PFSK-1 (cell line): ENCODE measurements around the gene ORM1.

Source experiments
- POLR2AphosphoS5 ChIP-seq: IDR thresholded peaks from 2 replicates; pipeline ENCODE4 v1.6.1; 2012; ENCODE audit warnings: low read depth, mild to moderate bottlenecking, control low read depth, low read length, moderate library complexity
- SIN3A ChIP-seq: IDR thresholded peaks from 2 replicates; pipeline ENCODE4 v1.6.1; 2012; ENCODE audit warnings: mild to moderate bottlenecking, low read length, moderate library complexity, borderline replicate concordance; ENCODE audit not compliant: insufficient read depth

DNA sequence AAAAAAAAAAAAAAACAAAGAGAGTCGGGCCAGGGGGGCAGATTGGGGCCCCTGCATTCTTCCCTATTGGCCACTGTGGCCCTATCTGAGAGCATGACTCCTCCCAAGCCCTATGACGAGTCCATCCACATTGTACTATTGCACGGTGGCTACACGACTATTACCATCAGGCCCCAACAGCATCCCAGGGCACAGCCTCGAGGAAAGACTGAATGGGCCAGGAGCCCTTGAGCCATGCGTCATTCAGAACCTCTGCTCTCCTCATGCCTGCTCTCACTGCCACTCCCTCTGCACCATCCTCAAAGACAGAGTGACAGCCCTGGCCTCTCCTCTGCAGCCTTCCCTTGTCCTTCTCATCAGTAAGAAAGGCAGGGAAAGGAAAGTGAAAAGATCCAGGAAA, 20.2 kb upstream of the ORM1 start:
- TF ChIP-seq POLR2AphosphoS5 (no peak), SIN3A (no peak)
